SW 1271 (cell line): ENCODE measurements around the gene CD22.
"Not testable (repeated sequence)": the region's sequence is repeated elsewhere in the genome, so short reads cannot be mapped to it uniquely, and the experiment has no call there.

ENCODE experiments used
- DNase-seq, 2 experiments: peaks; one replicate each; lab custom pipeline; 2025; lab: John Stamatoyannopoulos, UW

Gene CD22

DNA sequence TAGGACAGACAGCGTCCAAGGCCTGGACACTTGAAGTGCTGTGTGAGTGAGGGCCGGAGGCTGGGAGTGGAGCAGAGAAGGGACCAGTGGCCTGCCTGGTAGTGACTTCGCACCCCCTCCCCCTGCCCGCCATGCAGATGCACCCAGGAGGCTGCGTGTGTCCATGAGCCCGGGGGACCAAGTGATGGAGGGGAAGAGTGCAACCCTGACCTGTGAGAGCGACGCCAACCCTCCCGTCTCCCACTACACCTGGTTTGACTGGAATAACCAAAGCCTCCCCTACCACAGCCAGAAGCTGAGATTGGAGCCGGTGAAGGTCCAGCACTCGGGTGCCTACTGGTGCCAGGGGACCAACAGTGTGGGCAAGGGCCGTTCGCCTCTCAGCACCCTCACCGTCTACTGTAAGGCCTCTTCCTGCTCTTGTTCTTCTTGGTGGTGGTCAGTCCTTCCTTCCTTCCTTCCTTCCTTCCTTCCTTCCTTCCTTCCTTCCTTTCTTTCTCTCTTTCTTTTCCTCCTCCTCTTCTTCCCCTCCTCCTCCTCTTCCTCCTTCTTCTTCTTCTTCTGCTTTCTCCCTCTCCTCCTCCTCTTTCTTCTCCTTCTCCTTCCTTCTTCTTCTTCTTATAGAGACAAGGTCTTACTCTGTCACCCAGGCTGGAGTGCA lies 12.7 kb downstream of the CD22 start:
- no peak for DNase-seq

- no peak for DNase-seq
Measured at GRCh38 chr19:35342430-35342829, 13.4 kb downstream of the CD22 start.

DNA sequence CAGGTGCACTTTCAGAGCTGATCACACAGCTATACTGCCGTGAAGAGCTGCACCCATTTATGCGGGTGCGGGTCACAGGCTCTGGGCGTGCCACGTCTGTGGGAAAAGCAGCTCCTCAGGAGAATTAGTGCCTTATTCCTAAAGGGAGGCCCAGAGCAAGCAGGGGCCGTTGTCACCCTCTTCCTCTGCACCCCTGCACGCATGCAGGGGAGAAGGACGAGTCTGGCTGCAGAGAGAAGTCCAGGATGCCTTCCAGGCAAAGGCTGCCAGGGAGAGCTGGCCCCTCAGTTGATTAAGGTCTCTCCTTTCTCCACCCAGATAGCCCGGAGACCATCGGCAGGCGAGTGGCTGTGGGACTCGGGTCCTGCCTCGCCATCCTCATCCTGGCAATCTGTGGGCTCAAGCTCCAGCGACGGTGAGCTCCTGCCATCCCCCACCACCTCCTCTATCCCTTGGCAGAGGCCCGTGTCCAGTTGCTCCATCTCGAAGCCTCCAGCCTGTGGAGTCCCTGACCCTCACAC lies 15.6 kb downstream of the CD22 start:
- DNase-seq: no peak

DNA sequence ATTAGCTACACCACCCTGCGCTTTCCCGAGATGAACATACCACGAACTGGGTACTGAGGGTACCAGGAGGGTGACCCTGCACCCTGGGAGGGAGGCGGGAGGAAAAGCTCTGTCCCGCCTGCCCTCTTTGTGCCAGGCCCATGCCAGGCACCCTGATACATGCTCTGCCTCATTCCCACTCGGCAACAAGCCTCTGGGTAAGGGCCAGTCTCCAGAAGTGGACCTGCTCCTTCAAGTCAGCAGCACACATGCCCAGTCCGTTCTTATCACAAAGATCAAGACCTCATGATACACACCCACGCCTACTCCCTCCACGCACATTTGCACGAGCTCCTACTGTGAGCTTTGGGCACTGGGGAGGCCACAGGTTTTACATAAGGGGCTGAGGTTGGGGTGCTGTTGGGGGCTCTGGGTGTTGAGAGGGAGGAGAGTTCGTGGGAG lies 16.7 kb downstream of the CD22 start:
- no peak for DNase-seq

DNA sequence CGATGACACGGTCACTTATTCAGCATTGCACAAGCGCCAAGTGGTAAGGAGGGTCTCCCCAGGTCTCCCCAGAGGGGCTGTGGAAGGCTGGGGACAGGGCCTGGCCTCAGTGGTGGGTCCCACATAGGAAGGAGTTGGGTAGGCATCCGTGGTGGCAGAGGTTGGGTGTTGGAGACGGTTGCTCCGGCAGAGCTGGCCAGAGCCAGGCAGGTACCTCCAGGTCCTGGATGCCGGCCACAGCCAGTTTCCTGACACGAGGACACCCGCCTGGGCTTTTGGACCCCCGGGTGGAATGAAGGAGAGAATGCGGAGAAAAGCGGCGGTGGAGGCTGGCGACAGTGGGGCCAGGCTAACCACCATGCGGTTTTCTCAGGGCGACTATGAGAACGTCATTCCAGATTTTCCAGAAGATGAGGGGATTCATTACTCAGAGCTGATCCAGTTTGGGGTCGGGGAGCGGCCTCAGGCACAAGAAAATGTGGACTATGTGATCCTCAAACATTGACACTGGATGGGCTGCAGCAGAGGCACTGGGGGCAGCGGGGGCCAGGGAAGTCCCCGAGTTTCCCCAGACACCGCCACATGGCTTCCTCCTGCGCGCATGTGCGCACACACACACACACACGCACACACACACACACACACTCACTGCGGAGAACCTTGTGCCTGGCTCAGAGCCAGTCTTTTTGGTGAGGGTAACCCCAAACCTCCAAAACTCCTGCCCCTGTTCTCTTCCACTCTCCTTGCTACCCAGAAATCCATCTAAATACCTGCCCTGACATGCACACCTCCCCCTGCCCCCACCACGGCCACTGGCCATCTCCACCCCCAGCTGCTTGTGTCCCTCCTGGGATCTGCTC lies 17.4 kb downstream of the CD22 start:
- no peak for DNase-seq

DNA sequence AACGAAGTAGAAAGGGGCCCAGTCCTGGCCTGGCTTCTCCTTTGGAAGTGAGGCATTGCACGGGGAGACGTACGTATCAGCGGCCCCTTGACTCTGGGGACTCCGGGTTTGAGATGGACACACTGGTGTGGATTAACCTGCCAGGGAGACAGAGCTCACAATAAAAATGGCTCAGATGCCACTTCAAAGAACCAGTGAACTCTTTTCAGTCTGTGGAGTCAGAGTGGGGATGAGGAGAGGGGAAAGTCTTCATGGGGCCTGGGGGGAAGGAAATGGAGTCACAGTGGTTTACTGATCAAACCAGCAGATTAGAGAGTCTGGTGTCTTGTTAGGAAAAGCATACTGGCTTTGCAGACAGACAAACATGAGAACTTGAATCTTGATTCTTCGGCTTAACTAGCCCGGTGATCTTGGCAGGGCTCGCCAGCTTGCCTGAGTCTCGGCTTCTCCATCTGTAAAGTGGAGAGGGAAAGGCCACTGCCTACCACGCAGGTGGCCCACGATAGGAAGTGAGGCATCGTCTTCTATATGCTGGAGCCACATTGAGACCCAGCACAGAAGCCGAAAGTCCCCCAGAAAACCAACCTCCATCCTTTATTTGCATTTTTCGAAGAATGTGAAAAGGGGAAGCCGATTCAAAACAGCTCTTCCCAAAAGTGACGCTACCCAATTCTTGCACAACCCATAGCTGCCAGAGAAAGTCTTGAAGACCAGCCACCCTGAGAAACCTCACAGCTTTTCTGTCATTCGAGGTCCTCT lies 18.4 kb downstream of the CD22 start, which contains the start of gene FFAR1:
FFAR1 (plus strand) TSS at position 732 of the 759 bp plus-strand sequence. CDS start 3,650 bp downstream, outside the sequence.
- no peak for DNase-seq

GRCh38 chr19:35347930-35348298 lies 18.9 kb downstream of the CD22 start:
- DNase-seq: no peak

- DNase-seq: no peak
Measured at GRCh38 chr19:35348911-35349611, 20.1 kb downstream of the CD22 start.

- no peak for DNase-seq
Measured at GRCh38 chr19:35349614-35350521, 20.9 kb downstream of the CD22 start.

GRCh38 chr19:35350591-35350990 lies 21.6 kb downstream of the CD22 start:
- no peak for DNase-seq

DNA sequence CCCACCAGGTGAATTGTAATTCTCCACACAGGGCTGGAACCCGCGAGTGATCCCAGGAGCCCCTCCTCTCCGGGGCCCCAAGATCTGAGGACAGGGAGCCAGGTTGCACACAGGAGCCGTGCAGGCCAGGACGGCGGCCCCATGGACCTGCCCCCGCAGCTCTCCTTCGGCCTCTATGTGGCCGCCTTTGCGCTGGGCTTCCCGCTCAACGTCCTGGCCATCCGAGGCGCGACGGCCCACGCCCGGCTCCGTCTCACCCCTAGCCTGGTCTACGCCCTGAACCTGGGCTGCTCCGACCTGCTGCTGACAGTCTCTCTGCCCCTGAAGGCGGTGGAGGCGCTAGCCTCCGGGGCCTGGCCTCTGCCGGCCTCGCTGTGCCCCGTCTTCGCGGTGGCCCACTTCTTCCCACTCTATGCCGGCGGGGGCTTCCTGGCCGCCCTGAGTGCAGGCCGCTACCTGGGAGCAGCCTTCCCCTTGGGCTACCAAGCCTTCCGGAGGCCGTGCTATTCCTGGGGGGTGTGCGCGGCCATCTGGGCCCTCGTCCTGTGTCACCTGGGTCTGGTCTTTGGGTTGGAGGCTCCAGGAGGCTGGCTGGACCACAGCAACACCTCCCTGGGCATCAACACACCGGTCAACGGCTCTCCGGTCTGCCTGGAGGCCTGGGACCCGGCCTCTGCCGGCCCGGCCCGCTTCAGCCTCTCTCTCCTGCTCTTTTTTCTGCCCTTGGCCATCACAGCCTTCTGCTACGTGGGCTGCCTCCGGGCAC lies 22.6 kb downstream of the CD22 start:
- DNase-seq: no peak

DNA sequence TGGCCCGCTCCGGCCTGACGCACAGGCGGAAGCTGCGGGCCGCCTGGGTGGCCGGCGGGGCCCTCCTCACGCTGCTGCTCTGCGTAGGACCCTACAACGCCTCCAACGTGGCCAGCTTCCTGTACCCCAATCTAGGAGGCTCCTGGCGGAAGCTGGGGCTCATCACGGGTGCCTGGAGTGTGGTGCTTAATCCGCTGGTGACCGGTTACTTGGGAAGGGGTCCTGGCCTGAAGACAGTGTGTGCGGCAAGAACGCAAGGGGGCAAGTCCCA lies 23.1 kb downstream of the CD22 start:
- DNase-seq: no peak

DNA sequence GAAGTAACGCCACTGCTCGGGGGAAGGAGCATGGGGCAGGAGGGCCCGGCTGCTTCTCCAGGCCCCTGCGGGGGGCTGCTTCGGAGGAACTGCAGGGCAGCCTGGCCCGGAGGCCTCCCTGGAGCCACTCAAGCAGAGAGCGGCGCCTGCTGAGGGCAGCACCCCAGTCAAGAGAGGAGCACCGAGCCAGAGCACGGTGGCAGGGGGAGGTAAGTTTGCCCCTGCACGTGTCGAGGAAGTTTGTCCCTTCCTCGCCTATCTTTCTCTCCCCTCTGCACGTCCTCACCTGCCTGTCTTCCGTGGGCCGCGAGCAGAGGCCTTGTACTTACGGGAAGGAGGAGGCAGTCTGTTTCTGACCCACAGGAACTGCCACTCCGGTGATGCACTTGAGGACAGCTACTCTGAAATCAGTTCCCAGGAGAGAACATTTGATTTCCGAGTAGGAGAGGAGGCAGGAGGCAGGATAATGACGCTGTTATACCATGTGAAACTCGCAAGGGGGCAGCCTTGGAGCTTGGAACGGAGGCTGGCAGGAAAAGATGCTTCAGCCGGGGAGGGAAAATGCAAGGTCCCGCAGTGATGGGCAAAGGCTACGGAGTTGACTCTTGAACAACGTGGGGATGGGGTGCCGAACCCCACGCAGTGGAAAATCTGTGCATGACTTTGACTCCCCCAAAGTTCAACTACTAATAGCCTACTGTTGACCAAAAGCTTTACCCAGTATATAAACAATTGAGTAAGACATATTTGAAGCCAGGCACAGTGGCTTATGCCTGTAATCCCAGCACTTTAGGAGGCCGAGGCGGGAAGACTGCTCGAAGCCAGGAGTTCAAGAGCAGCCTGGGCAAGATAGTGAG lies 23.7 kb downstream of the CD22 start:
- DNase-seq: peak; percentile 28 to 71

DNA sequence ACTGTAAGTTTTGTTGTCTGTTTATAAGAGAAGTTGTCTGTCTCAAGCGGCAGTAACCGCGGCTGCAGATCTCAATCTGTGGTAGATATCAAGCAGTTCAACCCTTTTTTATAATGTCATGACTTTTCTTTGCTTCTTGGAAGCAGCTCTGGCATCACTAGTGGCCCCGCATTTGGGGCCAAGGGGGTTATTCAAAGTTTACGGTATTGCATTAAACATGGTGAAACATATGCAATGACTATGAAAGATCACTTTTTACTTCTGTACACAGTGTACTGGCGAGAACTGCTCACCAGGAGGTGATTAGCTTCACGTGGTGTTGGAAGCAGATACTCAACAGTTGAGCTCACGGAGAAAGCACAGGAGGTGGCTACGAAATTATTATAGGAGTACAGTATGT lies 24.6 kb downstream of the CD22 start:
- no peak for DNase-seq

GRCh38 chr19:35354898-35355297 lies 25.9 kb downstream of the CD22 start:
- no peak for DNase-seq

GRCh38 chr19:35355791-35356460 lies 26.9 kb downstream of the CD22 start:
- no peak for DNase-seq

- no peak for DNase-seq
Measured at GRCh38 chr19:35357867-35358573, 29.0 kb downstream of the CD22 start, which contains the start of gene FFAR3. TSS of gene FFAR3 (plus strand) at chr19:35358460. CDS start at chr19:35358891, 431 bp downstream.

DNA sequence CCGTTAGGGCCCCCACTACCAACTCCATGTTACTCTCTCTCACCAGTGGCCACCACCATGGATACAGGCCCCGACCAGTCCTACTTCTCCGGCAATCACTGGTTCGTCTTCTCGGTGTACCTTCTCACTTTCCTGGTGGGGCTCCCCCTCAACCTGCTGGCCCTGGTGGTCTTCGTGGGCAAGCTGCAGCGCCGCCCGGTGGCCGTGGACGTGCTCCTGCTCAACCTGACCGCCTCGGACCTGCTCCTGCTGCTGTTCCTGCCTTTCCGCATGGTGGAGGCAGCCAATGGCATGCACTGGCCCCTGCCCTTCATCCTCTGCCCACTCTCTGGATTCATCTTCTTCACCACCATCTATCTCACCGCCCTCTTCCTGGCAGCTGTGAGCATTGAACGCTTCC lies 29.8 kb downstream of the CD22 start:
- DNase-seq: not testable (repeated sequence)
